A172 (cell line): ENCODE data around the gene BCAR3. TPM values are rescaled to one million over a fixed set of nuclear protein-coding genes. Genes with fewer than 3 reads are reported as not detected.

Source experiments
- DNase-seq: peaks from one replicate; pipeline ENCODE4 v3.0.0-alpha.2; 2015; ENCODE audit warnings: low spot score
- total RNA-seq: library from RNA; depleted of rRNA; stranded (reverse); fragments of >200 nt; shearing (Covaris generic); gene quantifications from 2 replicates; pipeline ENCODE4 v1.2.3, GENCODE V29; 2014; rRNA removed

The BCAR3 gene
- 33.1 and 34.3 TPM in 2 replicates for total RNA-seq

GRCh38 chr1:93681101-93681988, at the start of gene BCAR3:
Gene BCAR3 (minus strand): TSS chr1:93681837. CDS start chr1:93674930, 6,907 bp downstream.
- DNase-seq: peak; percentile 52

GRCh38 chr1:93730621-93731020, 49.0 kb upstream of the BCAR3 start:
- DNase-seq: no peak

- no peak for DNase-seq
Measured at GRCh38 chr1:93729906-93730305, 48.3 kb upstream of the BCAR3 start.

- DNase-seq: no peak
Measured at GRCh38 chr1:93729502-93729901, 47.9 kb upstream of the BCAR3 start.

GRCh38 chr1:93728480-93729131, 47.0 kb upstream of the BCAR3 start:
- no peak for DNase-seq

- no peak for DNase-seq
Measured at GRCh38 chr1:93723733-93724270, 42.2 kb upstream of the BCAR3 start.

GRCh38 chr1:93723110-93723509, 41.5 kb upstream of the BCAR3 start:
- peak; percentile 41 for DNase-seq

GRCh38 chr1:93722081-93723031, 40.7 kb upstream of the BCAR3 start:
- DNase-seq: no peak

- DNase-seq: no peak
Measured at GRCh38 chr1:93720956-93721626, 39.5 kb upstream of the BCAR3 start.

GRCh38 chr1:93717640-93718039, 36.0 kb upstream of the BCAR3 start:
- no peak for DNase-seq

GRCh38 chr1:93716941-93717368, 35.3 kb upstream of the BCAR3 start:
- peak; percentile 75 for DNase-seq

GRCh38 chr1:93716163-93716562, 34.5 kb upstream of the BCAR3 start:
- DNase-seq: no peak

- peak; percentile 76 for DNase-seq
Measured at GRCh38 chr1:93715529-93716126, 34.0 kb upstream of the BCAR3 start.

GRCh38 chr1:93714356-93714755, 32.7 kb upstream of the BCAR3 start:
- no peak for DNase-seq

GRCh38 chr1:93713341-93713740, 31.7 kb upstream of the BCAR3 start:
- DNase-seq: no peak

- no peak for DNase-seq
Measured at GRCh38 chr1:93712741-93713140, 31.1 kb upstream of the BCAR3 start.

GRCh38 chr1:93710499-93711453, 29.1 kb upstream of the BCAR3 start:
- DNase-seq: no peak

- no peak for DNase-seq
Measured at GRCh38 chr1:93708734-93709481, 27.3 kb upstream of the BCAR3 start.

- DNase-seq: no peak
Measured at GRCh38 chr1:93707956-93708355, 26.3 kb upstream of the BCAR3 start.
